Occipital lobe (tissue), 2 donors: Measurements from ENCODE around the gene CYP2A6. TPM values are rescaled to one million over a fixed set of nuclear protein-coding genes. Genes with fewer than 3 reads are reported as not detected.

Source experiments
- DNase-seq: peaks from one replicate; lab custom pipeline; 2025; lab: John Stamatoyannopoulos, UW
- total RNA-seq: library from RNA; depleted of rRNA; stranded (reverse); fragments of >200 nt; gene quantifications from one replicate; pipeline ENCODE4 v1.2.3, GENCODE V29; 2014

CYP2A6 gene
- total RNA-seq, 1 donor from 2014 or later: not detected

GRCh38 chr19:40803170-40803856, 46.9 kb downstream of the CYP2A6 start:
- no peak for DNase-seq

DNA sequence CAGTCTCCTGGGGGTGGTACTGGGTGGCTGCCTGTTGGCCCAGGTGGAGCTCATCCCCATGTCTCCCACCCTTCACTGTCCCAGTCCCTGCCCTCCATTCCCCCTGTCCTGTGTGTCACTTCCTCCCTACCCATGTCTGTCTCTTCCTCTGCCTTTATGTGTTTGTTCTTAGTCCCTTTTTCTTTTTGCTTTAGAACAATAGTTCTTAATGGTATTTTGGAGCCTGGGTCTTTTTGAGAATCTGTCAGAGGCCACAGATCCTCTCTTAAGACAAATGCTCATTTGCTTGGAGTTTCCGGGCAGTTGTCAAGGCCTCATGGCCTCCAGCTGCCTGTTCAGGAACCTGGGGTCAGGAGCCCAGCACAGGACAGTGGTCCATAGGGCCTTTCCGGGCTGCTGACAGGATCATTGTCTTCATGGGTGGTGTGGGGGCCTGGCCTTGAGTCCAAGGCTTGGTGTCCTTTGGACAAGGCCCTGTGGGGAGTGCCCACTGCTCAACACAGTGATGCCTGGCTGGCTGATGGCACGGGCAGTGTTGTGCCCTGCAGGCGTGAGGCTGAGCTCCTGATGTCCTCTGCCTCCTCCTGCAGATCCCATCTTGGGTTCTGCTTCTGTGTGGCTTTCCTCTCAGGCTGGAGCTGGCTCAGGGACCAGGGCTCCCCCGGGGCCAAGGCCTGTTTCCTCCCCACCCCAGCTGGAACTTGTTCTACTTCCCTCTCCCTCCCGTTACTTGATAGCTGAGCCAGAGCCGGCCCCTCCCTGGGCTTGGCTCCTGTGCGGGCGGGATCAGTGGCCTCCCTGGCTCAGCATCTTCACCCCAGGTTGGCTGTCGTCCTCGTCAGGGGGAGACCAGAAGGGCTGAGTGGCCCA, 47.7 kb downstream of the CYP2A6 start:
- no peak for DNase-seq

DNA sequence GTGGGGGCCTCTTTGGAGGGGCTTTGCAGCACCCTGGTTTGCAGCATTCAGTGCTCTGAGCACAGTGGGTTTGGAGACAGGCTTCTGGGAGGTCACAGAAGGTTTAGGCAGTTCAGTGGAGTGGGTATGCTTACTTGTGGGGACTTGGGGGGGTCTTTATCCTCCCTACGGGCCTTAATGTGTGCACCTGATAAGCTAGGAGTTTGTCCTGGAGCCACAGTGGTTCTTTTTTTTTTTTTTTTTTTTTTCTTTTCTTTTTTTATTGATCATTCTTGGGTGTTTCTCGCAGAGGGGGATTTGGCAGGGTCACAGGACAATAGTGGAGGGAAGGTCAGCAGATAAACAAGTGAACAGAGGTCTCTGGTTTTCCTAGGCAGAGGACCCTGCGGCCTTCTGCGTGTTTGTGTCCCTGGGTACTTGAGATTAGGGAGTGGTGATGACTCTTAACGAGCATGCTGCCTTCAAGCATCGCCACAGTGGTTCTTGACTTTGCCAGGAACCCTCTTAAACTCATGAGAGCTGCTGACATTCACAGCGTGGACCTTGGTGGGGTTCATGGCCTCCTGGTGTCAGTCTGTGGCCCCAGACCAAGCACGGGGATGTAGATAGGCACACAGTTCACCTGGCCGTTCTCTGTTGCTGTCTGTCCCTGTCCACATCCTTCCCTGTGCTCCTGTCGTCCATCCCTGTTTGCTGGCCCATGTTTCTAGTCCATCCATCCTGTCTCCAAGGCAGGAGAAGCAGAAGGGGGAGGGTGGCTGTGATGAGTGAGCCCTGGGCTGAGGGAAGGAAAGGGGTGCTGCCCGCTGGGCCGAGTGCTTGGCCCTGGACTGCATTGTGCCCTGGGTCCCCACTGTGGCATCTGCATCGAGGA, 48.6 kb downstream of the CYP2A6 start:
- no peak for DNase-seq

DNA sequence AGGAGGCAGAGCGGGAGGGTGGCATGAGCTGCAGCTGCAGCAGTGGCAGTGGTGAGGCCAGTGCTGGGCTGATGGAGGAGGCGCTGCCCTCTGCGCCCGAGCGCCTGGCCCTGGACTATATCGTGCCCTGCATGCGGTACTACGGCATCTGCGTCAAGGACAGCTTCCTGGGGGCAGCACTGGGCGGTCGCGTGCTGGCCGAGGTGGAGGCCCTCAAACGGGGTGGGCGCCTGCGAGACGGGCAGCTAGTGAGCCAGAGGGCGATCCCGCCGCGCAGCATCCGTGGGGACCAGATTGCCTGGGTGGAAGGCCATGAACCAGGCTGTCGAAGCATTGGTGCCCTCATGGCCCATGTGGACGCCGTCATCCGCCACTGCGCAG, 49.3 kb downstream of the CYP2A6 start:
- no peak for DNase-seq

DNA sequence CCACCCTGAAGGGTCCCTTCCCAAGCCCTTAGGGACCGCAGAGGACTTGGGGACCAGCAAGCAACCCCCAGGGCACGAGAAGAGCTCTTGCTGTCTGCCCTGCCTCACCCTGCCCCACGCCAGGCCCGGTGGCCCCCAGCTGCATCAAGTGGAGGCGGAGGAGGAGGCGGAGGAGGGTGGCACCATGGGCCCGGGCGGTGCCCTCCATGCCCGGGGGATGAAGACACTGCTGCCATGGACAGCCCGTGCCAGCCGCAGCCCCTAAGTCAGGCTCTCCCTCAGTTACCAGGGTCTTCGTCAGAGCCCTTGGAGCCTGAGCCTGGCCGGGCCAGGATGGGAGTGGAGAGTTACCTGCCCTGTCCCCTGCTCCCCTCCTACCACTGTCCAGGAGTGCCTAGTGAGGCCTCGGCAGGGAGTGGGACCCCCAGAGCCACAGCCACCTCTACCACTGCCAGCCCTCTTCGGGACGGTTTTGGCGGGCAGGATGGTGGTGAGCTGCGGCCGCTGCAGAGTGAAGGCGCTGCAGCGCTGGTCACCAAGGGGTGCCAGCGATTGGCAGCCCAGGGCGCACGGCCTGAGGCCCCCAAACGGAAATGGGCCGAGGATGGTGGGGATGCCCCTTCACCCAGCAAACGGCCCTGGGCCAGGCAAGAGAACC, 49.8 kb downstream of the CYP2A6 start:
- DNase-seq: no peak

GRCh38 chr19:40799558-40800338, 50.5 kb downstream of the CYP2A6 start:
- no peak for DNase-seq

- DNase-seq: peak; percentile 100
These were observed 51.3 kb downstream of the CYP2A6 start, which contains the start of gene EGLN2 for GRCh38 chr19:40798683-40799557. Gene EGLN2, plus strand, starts transcription at chr19:40799191. Its CDS starts 1,382 bp downstream, at chr19:40800573.

GRCh38 chr19:40797963-40798682, 52.1 kb downstream of the CYP2A6 start:
- no peak for DNase-seq

DNA sequence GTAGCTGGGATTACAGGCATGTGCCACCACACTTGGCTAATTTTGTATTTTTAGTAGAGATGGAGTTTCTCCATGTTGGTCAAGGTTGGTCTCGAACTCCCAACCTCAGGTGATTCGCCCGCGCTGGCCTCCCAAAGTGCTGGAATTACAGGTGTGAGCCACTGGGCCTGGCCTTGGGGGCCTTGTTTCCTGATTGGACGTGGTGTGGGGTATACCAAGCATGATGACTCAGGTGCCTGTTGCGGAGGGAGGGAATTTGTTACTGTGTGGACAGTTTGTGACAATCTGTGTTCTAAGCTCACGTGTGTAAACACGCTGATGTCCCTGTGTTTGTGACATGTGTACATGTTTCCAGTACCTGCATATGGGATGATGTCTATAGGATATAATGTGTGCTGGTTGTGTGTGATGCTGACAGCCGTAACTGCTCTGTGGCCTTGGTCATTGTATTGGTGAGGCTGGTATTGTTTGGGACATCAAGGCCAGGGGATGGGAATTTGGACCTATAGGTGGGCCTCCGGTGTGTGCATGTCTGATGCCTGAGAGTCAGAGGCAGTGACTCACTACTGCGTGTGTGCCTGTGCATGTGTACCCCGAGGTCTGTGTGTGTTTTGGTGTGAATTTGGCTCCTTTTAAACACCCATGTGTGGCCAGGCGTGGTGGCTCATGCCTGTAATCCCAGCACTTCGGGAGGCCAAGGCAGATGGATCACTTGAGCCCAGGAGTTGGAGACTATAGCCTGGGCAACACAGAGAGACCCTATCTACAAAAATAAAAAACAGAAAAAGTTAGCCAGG, 52.9 kb downstream of the CYP2A6 start:
- DNase-seq: no peak

Other genes starting within 250 kb of the CYP2A6 start
- 18.9 TPM for gene LTBP4, start 249.1 kb downstream of the CYP2A6 start, total RNA-seq
- 18.2 TPM for gene NUMBL, start 159.8 kb downstream of the CYP2A6 start, total RNA-seq
- gene COQ8B, start 133.6 kb downstream of the CYP2A6 start, total RNA-seq: 28.2 TPM
- 10.0 TPM for gene ITPKC, start 133.3 kb downstream of the CYP2A6 start, total RNA-seq
- gene ACTMAP, start 100.0 kb downstream of the CYP2A6 start, total RNA-seq: 0.31 TPM
- 17.0 TPM for gene SNRPA, start 99.2 kb downstream of the CYP2A6 start, total RNA-seq
- not detected for gene MIA, start 74.9 kb downstream of the CYP2A6 start, total RNA-seq
- gene RAB4B, start 72.2 kb downstream of the CYP2A6 start, total RNA-seq: 8.6 TPM
- gene EGLN2, start 51.3 kb downstream of the CYP2A6 start, total RNA-seq: 46.9 TPM
- gene CYP2A7, start 31.8 kb upstream of the CYP2A6 start, total RNA-seq: 0.78 TPM
- gene CYP2B6, start 140.8 kb upstream of the CYP2A6 start, total RNA-seq: not detected
- gene CYP2A13, start 238.0 kb upstream of the CYP2A6 start, total RNA-seq: not detected